HEK293 (cell line): ENCODE measurements around the gene COL25A1.

Experiments
- TCF7L2 ChIP-seq: IDR thresholded peaks from 2 replicates; pipeline ENCODE4 v1.6.1; 2011; ENCODE audit warnings: low read depth, mild to moderate bottlenecking, inconsistent platforms, low read length, moderate library complexity, borderline replicate concordance
- TF ChIP-seq, protein P1 (sequence below): fragments of 450-650 bp; formaldehyde crosslinking; IDR thresholded peaks from 2 replicates; pipeline ENCODE4 v1.5.1; 2016; ENCODE audit warnings: missing biosample characterization, missing genetic modification characterization

- TF ChIP-seq TCF7L2: no peak
- TF ChIP-seq, protein P1, sequence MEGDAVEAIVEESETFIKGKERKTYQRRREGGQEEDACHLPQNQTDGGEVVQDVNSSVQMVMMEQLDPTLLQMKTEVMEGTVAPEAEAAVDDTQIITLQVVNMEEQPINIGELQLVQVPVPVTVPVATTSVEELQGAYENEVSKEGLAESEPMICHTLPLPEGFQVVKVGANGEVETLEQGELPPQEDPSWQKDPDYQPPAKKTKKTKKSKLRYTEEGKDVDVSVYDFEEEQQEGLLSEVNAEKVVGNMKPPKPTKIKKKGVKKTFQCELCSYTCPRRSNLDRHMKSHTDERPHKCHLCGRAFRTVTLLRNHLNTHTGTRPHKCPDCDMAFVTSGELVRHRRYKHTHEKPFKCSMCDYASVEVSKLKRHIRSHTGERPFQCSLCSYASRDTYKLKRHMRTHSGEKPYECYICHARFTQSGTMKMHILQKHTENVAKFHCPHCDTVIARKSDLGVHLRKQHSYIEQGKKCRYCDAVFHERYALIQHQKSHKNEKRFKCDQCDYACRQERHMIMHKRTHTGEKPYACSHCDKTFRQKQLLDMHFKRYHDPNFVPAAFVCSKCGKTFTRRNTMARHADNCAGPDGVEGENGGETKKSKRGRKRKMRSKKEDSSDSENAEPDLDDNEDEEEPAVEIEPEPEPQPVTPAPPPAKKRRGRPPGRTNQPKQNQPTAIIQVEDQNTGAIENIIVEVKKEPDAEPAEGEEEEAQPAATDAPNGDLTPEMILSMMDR (tag by site-specific recombination): no peak
These were observed 348.5 kb downstream of the COL25A1 start for GRCh38 chr4:108953941-108954340.
